Karpas-422 (cell line): ENCODE data around the gene MALL. TPM values are rescaled to one million over a fixed set of nuclear protein-coding genes. Genes with fewer than 3 reads are reported as not detected.
"Not testable (repeated sequence)": the region's sequence is repeated elsewhere in the genome, so short reads cannot be mapped to it uniquely, and the experiment has no call there.

ENCODE experiments used
- DNase-seq: peaks from one replicate; pipeline ENCODE4 v3.0.0-alpha.2; 2015
- H2AFZ ChIP-seq: fragments of 200-600 bp; sonication (generic); 2 replicates; pipeline ENCODE4 v1.6.1; 2014; ENCODE audit warnings: antibody characterized with exemption, low read length, mixed read lengths
- H3K27ac ChIP-seq: fragments of 200-600 bp; sonication (generic); 2 replicates; pipeline ENCODE4 v1.5.1; 2014; ENCODE audit warnings: mild to moderate bottlenecking, low read length, moderate library complexity
- H3K27me3 ChIP-seq: fragments of 200-600 bp; sonication (generic); 2 replicates; pipeline ENCODE4 v1.6.1; 2014; ENCODE audit warnings: low read length, mixed read lengths
- H3K36me3 ChIP-seq: fragments of 200-600 bp; sonication (generic); 2 replicates; pipeline ENCODE4 v1.6.1; 2014; ENCODE audit warnings: low read length, mixed read lengths; ENCODE audit not compliant: insufficient read depth
- H3K4me1 ChIP-seq: fragments of 200-600 bp; sonication (generic); 2 replicates; pipeline ENCODE4 v1.6.1; 2014; ENCODE audit warnings: mild to moderate bottlenecking, low read length, mixed read lengths
- H3K4me2 ChIP-seq: fragments of 200-600 bp; sonication (generic); 2 replicates; pipeline ENCODE4 v1.6.1; 2014; ENCODE audit warnings: low read length, low read depth, mild to moderate bottlenecking; ENCODE audit not compliant: poor library complexity, severe bottlenecking
- H3K4me3 ChIP-seq: fragments of 200-600 bp; sonication (generic); 2 replicates; pipeline ENCODE4 v1.5.1; 2014; ENCODE audit warnings: mild to moderate bottlenecking, antibody characterized with exemption, low read length, mixed read lengths
- H3K79me2 ChIP-seq: fragments of 200-600 bp; sonication (generic); 2 replicates; pipeline ENCODE4 v1.6.1; 2014; ENCODE audit warnings: mild to moderate bottlenecking, low read length, mixed read lengths
- H3K9ac ChIP-seq: fragments of 200-600 bp; sonication (generic); 2 replicates; pipeline ENCODE4 v1.6.0; 2014; ENCODE audit warnings: low read length
- H3K9me2 ChIP-seq: fragments of 200-600 bp; sonication (generic), shearing (Covaris generic); replicated peaks from 2 replicates; pipeline ENCODE4 v1.6.0; 2014; ENCODE audit warnings: mild to moderate bottlenecking, low read length, moderate library complexity; ENCODE audit not compliant: insufficient read depth
- H3K9me3 ChIP-seq: fragments of 300-700, 200-600 bp; sonication (generic); 2 replicates; pipeline ENCODE4 v1.6.1; 2014; ENCODE audit warnings: low read length, mixed read lengths
- H4K20me1 ChIP-seq: fragments of 200-600 bp; sonication (generic); 2 replicates; pipeline ENCODE4 v1.6.1; 2014; ENCODE audit warnings: mild to moderate bottlenecking, antibody characterized with exemption, low read length, low read depth; ENCODE audit not compliant: insufficient read depth
- total RNA-seq: library from RNA; depleted of rRNA; stranded (reverse); fragments of >200 nt; shearing (Covaris generic); gene quantifications from 2 replicates; pipeline ENCODE4 v1.2.3, GENCODE V29; 2014; ENCODE audit warnings: low replicate concordance

The MALL gene
- total RNA-seq, 1 experiment from 2014 or later: not detected

- Histone ChIP-seq H3K4me1 (no peaks in the 10 kb centered on the region), H3K4me2 (no peak overlapping the region), H2AFZ (no peak overlapping the region), H3K27me3 (no peaks in the 10 kb centered on the region), H3K9me2 (no peaks in the 10 kb centered on the region), H3K4me3 (no peak overlapping the region), H3K79me2 (no peaks in the 10 kb centered on the region), H3K36me3 (no peaks in the 10 kb centered on the region), H3K27ac (no peak overlapping the region), H4K20me1 (no peaks in the 10 kb centered on the region), H3K9me3 (no peaks in the 10 kb centered on the region), H3K9ac (no peak overlapping the region)
- DNase-seq: no peak
These were observed 18.0 kb downstream of the MALL start for GRCh38 chr2:110097506-110098220.

- H3K27ac ChIP-seq: no peak overlapping the region
- no peaks in the 10 kb centered on the region for H3K9me2 ChIP-seq
- no peak for DNase-seq
- H3K4me3 ChIP-seq: no peak overlapping the region
- no peaks in the 10 kb centered on the region for H4K20me1 ChIP-seq
- H3K4me1 ChIP-seq: no peaks in the 10 kb centered on the region
- H2AFZ ChIP-seq: no peak overlapping the region
- H3K27me3 ChIP-seq: no peaks in the 10 kb centered on the region
- no peak overlapping the region for H3K4me2 ChIP-seq
- H3K79me2 ChIP-seq: no peaks in the 10 kb centered on the region
- no peaks in the 10 kb centered on the region for H3K36me3 ChIP-seq
- no peaks in the 10 kb centered on the region for H3K9me3 ChIP-seq
- no peak overlapping the region for H3K9ac ChIP-seq
These were observed 19.5 kb downstream of the MALL start for GRCh38 chr2:110095994-110096633.

GRCh38 chr2:110094884-110095534 is 20.6 kb downstream of the MALL start:
- not testable (repeated sequence) for H3K27me3 ChIP-seq, H3K79me2 ChIP-seq, H3K9ac ChIP-seq, H3K36me3 ChIP-seq, H3K4me2 ChIP-seq, H2AFZ ChIP-seq, H3K4me1 ChIP-seq, H3K4me3 ChIP-seq, H3K9me2 ChIP-seq, DNase-seq, H4K20me1 ChIP-seq, H3K27ac ChIP-seq, H3K9me3 ChIP-seq

- not testable (repeated sequence) for H3K36me3 ChIP-seq, H3K4me3 ChIP-seq, DNase-seq, H3K4me2 ChIP-seq, H3K9me2 ChIP-seq, H3K27me3 ChIP-seq, H3K9ac ChIP-seq, H3K4me1 ChIP-seq, H3K9me3 ChIP-seq, H4K20me1 ChIP-seq, H3K79me2 ChIP-seq, H3K27ac ChIP-seq, H2AFZ ChIP-seq
These were observed 21.7 kb downstream of the MALL start for GRCh38 chr2:110093924-110094323.

- not testable (repeated sequence) for H3K9ac ChIP-seq, H2AFZ ChIP-seq, H3K4me3 ChIP-seq, H3K9me2 ChIP-seq, H3K79me2 ChIP-seq, H3K4me1 ChIP-seq, DNase-seq, H3K36me3 ChIP-seq, H4K20me1 ChIP-seq, H3K9me3 ChIP-seq, H3K27me3 ChIP-seq, H3K27ac ChIP-seq, H3K4me2 ChIP-seq
These were observed 25.5 kb downstream of the MALL start for GRCh38 chr2:110090164-110090563.

GRCh38 chr2:110083757-110084156 is 31.9 kb downstream of the MALL start:
- not testable (repeated sequence) for H3K9me2 ChIP-seq, H3K9me3 ChIP-seq, H3K27ac ChIP-seq, H3K79me2 ChIP-seq, H3K27me3 ChIP-seq, H3K36me3 ChIP-seq, H3K4me3 ChIP-seq, H3K4me1 ChIP-seq, H3K4me2 ChIP-seq, H2AFZ ChIP-seq, H4K20me1 ChIP-seq, H3K9ac ChIP-seq, DNase-seq

- H3K27me3 ChIP-seq, H3K27ac ChIP-seq, H3K4me3 ChIP-seq: not testable (repeated sequence)
These were observed 32.5 kb downstream of the MALL start for GRCh38 chr2:110083162-110083561.

GRCh38 chr2:110078104-110078503 is 37.5 kb downstream of the MALL start:
- H2AFZ ChIP-seq, H3K36me3 ChIP-seq, H3K27me3 ChIP-seq, H3K27ac ChIP-seq, H4K20me1 ChIP-seq, H3K4me3 ChIP-seq, DNase-seq, H3K4me2 ChIP-seq, H3K79me2 ChIP-seq, H3K9me3 ChIP-seq, H3K9ac ChIP-seq, H3K4me1 ChIP-seq, H3K9me2 ChIP-seq: not testable (repeated sequence)

More at GRCh38 chr2:110083162-110083561, 32.5 kb downstream of the MALL start:
- not testable (repeated sequence) for H3K4me2 ChIP-seq, H3K79me2 ChIP-seq, H3K9me3 ChIP-seq, H3K36me3 ChIP-seq, H2AFZ ChIP-seq, H4K20me1 ChIP-seq, H3K4me1 ChIP-seq, H3K9ac ChIP-seq, H3K9me2 ChIP-seq, DNase-seq
